Measurements from ENCODE around the gene UBE2Q1. TPM values are rescaled to one million over a fixed set of nuclear protein-coding genes. Genes with fewer than 3 reads are reported as not detected.
A peak's percentile ranks its signal among the peaks of the same experiment; 100 is the strongest.

Gene UBE2Q1
- total RNA-seq, 2 donors from 2014 or later = 24.7 to 43.7 TPM

DNA sequence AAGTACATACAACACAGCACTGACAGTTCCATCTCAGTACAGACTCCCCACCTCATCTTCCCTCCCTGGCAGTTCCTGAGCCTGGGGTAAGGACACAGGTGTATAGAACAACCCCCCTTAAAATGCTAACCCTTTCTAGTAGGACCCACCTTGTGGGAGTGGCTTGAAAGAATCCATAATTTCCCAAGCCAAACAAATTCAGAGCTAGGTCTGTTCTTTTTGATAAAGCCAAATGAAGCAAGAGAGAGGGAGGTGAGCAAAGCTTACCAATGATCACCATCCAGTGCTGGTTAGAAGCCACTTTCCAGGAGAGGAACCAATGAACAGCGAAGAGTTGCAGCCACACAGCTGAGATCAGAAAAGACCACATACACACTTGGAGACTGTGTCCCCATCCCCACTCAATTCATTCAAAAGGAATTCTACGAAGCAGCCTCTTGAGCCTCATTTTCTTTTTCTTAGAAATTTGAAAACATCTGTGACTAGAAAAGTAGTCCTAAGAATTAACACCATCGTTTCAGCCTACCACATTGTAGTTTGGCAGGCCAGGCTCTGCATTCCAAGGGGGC lies 9.2 kb downstream of the UBE2Q1 start:
- intact Hi-C loops (cut with DNase I) = no loop called here
- DNase-seq (ENCODE audit: low spot score) = no peak
- 73% methylated on average over 3 of the region's 3 CpGs for WGBS
- no peak overlapping the region for H3K4me3 ChIP-seq
- TF ChIP-seq, protein P1, sequence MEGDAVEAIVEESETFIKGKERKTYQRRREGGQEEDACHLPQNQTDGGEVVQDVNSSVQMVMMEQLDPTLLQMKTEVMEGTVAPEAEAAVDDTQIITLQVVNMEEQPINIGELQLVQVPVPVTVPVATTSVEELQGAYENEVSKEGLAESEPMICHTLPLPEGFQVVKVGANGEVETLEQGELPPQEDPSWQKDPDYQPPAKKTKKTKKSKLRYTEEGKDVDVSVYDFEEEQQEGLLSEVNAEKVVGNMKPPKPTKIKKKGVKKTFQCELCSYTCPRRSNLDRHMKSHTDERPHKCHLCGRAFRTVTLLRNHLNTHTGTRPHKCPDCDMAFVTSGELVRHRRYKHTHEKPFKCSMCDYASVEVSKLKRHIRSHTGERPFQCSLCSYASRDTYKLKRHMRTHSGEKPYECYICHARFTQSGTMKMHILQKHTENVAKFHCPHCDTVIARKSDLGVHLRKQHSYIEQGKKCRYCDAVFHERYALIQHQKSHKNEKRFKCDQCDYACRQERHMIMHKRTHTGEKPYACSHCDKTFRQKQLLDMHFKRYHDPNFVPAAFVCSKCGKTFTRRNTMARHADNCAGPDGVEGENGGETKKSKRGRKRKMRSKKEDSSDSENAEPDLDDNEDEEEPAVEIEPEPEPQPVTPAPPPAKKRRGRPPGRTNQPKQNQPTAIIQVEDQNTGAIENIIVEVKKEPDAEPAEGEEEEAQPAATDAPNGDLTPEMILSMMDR (IDR thresholded peaks at IDR 0.05) = no peak
- TF ChIP-seq POLR2AphosphoS5 (IDR thresholded peaks at IDR 0.05) = no peak
- no peak for TF ChIP-seq POLR2A (IDR thresholded peaks at IDR 0.05)
- H3K27ac ChIP-seq = no peak overlapping the region
- H3K4me1 ChIP-seq (replicated peaks) = no peaks in the 10 kb centered on the region
- H3K27me3 ChIP-seq (replicated peaks; ENCODE audit: insufficient read depth) = no peaks in the 10 kb centered on the region
- H3K36me3 ChIP-seq = peaks cover 15 to 34% of the 10 kb centered on the region in 2 donors
- H3K9me3 ChIP-seq = no peaks in the 10 kb centered on the region

DNA sequence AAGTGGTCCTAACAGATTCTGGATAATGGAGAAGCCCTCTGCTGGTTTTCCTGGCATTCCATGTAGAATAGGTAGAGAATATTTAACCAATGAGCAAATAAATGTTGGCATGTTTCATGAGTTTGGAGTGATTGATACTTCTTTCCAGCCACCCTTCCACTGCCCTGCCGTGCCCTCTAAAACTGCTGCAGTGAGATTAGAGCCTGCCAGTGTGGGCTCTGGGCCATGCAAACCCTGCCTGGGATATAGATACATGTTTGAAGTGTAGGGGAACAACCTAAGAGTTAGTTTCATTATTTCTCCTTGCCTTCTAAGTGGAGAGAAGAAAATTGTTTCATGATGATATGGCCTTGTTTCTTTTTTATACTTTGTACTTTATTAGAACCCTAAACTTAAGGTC lies 10.4 kb downstream of the UBE2Q1 start:
- Histone ChIP-seq H3K27me3 (replicated peaks; ENCODE audit: insufficient read depth) (no peaks in the 10 kb centered on the region), H3K4me3 (no peak overlapping the region), H3K27ac (peak overlapping the region in 1 of 2 donors; percentile 1), H3K36me3 (peaks cover 15 to 23% of the 10 kb centered on the region in 2 donors), H3K9me3 (no peaks in the 10 kb centered on the region), H3K4me1 (replicated peaks) (no peaks in the 10 kb centered on the region)
- DNase-seq (ENCODE audit: low spot score) = no peak
- WGBS = 18% methylated on average over 1 of the region's 1 CpG
- no peak for TF ChIP-seq POLR2AphosphoS5 (IDR thresholded peaks at IDR 0.05)
- TF ChIP-seq, protein P1 (IDR thresholded peaks at IDR 0.05) = no peak
- TF ChIP-seq POLR2A (IDR thresholded peaks at IDR 0.05) = no peak
- intact Hi-C loops (cut with DNase I) = no loop called here

DNA sequence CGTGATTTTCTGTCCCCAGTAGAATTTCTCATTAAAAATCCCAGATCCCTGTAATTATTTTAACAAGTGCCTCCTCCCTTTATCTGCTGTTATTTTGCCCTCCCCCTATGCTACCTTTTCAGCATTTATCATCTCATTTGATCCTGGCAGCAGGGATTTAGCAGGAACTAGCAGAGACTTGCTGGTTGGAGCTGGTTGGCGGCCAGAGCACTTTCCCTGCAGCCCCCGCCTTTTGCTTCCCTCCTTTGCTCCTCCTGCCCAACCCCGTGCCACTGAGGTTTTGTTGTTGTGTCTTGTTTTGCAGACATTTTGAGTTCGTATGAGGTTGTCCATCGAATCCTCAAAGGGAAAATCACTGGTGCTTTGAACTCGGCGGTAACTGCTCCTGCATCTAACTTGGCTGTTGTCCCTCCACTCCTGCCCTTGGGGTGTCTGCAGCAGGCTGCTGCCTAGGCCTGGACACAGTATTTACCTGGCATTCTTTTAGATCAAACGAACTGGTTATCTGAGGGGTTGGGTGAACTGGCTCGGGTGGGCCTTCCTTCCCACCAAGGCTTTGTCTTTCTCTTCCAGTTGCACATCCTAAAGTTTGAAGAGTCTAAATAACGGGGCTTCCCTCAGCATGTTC lies 11.2 kb downstream of the UBE2Q1 start:
- WGBS = 42% methylated on average over 11 of the region's 11 CpGs
- H3K27ac ChIP-seq = peak overlapping the region; percentile 1 to 7
- H3K4me3 ChIP-seq = no peak overlapping the region
- DNase-seq (ENCODE audit: low spot score) = no peak
- TF ChIP-seq, protein P1 (IDR thresholded peaks at IDR 0.05) = no peak
- TF ChIP-seq POLR2AphosphoS5 (IDR thresholded peaks at IDR 0.05) = no peak
- TF ChIP-seq POLR2A (IDR thresholded peaks at IDR 0.05) = no peak
- intact Hi-C loops (cut with DNase I) = no loop called here
- H3K4me1 ChIP-seq (replicated peaks) = no peaks in the 10 kb centered on the region
- no peaks in the 10 kb centered on the region for H3K27me3 ChIP-seq (replicated peaks; ENCODE audit: insufficient read depth)
- peaks cover 12 to 15% of the 10 kb centered on the region in 2 donors for H3K36me3 ChIP-seq
- H3K9me3 ChIP-seq = no peaks in the 10 kb centered on the region

GRCh38 chr1:154546264-154547063 lies 12.0 kb downstream of the UBE2Q1 start:
- H3K4me1 ChIP-seq (replicated peaks) = no peaks in the 10 kb centered on the region
- peak overlapping the region in 1 of 2 donors; percentile 7 for H3K27ac ChIP-seq
- peaks cover 4 to 8% of the 10 kb centered on the region in 2 donors for H3K36me3 ChIP-seq
- H3K27me3 ChIP-seq (replicated peaks; ENCODE audit: insufficient read depth) = no peaks in the 10 kb centered on the region
- H3K4me3 ChIP-seq = no peak overlapping the region
- no peak for DNase-seq (ENCODE audit: low spot score)
- 67% methylated on average over 13 of the region's 13 CpGs for WGBS
- no peak for TF ChIP-seq POLR2A (IDR thresholded peaks at IDR 0.05)
- TF ChIP-seq POLR2AphosphoS5 (IDR thresholded peaks at IDR 0.05) = no peak
- TF ChIP-seq, protein P1 (IDR thresholded peaks at IDR 0.05) = peak; percentile 33 to 68 (median 49)
- no peaks in the 10 kb centered on the region for H3K9me3 ChIP-seq
- intact Hi-C loops (cut with DNase I) = no loop called here
